ENCODE data around the gene DNM2. TPM values are rescaled to one million over a fixed set of nuclear protein-coding genes. Genes with fewer than 3 reads are reported as not detected.
A peak's percentile ranks its signal among the peaks of the same experiment; 100 is the strongest.

Gene DNM2
- total and polyA plus RNA-seq, 9 of the 15 experiments (the other 6 are each of a cell fraction or from before 2014, with no cell fraction given) = 2.2 to 161 (median 72.6) TPM

DNA sequence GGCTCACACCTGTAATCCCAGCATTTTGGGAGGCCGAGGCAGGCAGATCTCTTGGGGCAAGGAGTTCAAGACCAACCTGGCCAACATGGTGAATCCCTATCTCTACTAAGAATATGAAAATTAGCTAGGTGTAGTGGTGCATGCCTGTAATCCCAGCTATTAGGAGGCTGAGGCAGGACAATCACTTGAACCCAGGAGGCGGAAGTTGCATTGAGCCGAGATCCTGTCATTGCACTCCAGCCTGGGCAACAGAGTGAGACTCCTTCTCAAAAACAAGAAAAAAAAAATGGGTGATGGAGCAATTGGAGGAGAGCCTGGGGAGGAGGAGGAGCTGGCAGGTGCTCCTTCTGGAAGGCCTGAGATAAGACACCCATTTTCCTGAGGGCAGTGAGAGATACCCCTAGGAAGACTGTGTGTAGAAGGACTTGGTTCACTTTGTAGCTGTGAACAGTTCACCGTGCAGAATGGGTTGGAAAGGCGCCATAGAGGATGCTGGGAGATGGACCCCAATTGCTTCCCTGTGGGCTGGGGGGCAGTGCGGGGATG, 144.8 kb downstream of the DNM2 start (continued):
- TF ChIP-seq, protein P1, sequence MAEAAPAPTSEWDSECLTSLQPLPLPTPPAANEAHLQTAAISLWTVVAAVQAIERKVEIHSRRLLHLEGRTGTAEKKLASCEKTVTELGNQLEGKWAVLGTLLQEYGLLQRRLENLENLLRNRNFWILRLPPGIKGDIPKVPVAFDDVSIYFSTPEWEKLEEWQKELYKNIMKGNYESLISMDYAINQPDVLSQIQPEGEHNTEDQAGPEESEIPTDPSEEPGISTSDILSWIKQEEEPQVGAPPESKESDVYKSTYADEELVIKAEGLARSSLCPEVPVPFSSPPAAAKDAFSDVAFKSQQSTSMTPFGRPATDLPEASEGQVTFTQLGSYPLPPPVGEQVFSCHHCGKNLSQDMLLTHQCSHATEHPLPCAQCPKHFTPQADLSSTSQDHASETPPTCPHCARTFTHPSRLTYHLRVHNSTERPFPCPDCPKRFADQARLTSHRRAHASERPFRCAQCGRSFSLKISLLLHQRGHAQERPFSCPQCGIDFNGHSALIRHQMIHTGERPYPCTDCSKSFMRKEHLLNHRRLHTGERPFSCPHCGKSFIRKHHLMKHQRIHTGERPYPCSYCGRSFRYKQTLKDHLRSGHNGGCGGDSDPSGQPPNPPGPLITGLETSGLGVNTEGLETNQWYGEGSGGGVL (CRISPR knock-in tag; IDR thresholded peaks at IDR 0.05) = no peak
- TF ChIP-seq, protein P2, sequence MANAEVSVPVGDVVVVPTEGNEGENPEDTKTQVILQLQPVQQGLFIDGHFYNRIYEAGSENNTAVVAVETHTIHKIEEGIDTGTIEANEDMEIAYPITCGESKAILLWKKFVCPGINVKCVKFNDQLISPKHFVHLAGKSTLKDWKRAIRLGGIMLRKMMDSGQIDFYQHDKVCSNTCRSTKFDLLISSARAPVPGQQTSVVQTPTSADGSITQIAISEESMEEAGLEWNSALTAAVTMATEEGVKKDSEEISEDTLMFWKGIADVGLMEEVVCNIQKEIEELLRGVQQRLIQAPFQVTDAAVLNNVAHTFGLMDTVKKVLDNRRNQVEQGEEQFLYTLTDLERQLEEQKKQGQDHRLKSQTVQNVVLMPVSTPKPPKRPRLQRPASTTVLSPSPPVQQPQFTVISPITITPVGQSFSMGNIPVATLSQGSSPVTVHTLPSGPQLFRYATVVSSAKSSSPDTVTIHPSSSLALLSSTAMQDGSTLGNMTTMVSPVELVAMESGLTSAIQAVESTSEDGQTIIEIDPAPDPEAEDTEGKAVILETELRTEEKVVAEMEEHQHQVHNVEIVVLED (CRISPR knock-in tag; IDR thresholded peaks at IDR 0.05) = no peak
- TF ChIP-seq TCF7 (IDR thresholded peaks at IDR 0.05; ENCODE audit: borderline replicate concordance) (no peak), TEAD4 (IDR thresholded peaks at IDR 0.05; ENCODE audit: low read length) (0 out of 2 replicates have a peak, but pooled peaks have one; percentile 18), TEAD4 (CRISPR knock-in tag; IDR thresholded peaks at IDR 0.05; ENCODE audit: borderline replicate concordance) (no peak), MTA1 (IDR thresholded peaks at IDR 0.05; ENCODE audit: borderline replicate concordance) (no peak), SMARCC2 (IDR thresholded peaks at IDR 0.05; ENCODE audit: low read depth) (no peak), CBX8 (IDR thresholded peaks at IDR 0.05; ENCODE audit: borderline replicate concordance, extremely low read depth, low read depth, low read length, poor library complexity, severe bottlenecking) (no peak), XRCC3 (IDR thresholded peaks at IDR 0.05) (no peak), ZNF143 (CRISPR knock-in tag; IDR thresholded peaks at IDR 0.05) (no peak), ARHGAP35 (IDR thresholded peaks at IDR 0.05; ENCODE audit: partially characterized antibody) (no peak), PTRF (tag; IDR thresholded peaks at IDR 0.05) (no peak), CXXC5 (CRISPR knock-in tag; IDR thresholded peaks at IDR 0.05) (0 out of 2 replicates have a peak, but pooled peaks have one; percentile 2), PML (IDR thresholded peaks at IDR 0.05; ENCODE audit: low read length) (no peak), CBX5 (IDR thresholded peaks at IDR 0.05; ENCODE audit: borderline replicate concordance, low read depth) (no peak)
- TF ChIP-seq, protein P3, sequence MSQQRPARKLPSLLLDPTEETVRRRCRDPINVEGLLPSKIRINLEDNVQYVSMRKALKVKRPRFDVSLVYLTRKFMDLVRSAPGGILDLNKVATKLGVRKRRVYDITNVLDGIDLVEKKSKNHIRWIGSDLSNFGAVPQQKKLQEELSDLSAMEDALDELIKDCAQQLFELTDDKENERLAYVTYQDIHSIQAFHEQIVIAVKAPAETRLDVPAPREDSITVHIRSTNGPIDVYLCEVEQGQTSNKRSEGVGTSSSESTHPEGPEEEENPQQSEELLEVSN (IDR thresholded peaks at IDR 0.05; ENCODE audit: borderline replicate concordance in 1 of 2, extremely low read depth in 1 of 2, insufficient read depth in 1 of 2, insufficient read length in 1 of 2, low read depth in 1 of 2, low read length in 1 of 2, poor library complexity in 1 of 2, severe bottlenecking in 1 of 2) = no peak
- TF ChIP-seq, protein P4, sequence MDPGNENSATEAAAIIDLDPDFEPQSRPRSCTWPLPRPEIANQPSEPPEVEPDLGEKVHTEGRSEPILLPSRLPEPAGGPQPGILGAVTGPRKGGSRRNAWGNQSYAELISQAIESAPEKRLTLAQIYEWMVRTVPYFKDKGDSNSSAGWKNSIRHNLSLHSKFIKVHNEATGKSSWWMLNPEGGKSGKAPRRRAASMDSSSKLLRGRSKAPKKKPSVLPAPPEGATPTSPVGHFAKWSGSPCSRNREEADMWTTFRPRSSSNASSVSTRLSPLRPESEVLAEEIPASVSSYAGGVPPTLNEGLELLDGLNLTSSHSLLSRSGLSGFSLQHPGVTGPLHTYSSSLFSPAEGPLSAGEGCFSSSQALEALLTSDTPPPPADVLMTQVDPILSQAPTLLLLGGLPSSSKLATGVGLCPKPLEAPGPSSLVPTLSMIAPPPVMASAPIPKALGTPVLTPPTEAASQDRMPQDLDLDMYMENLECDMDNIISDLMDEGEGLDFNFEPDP (CRISPR knock-in tag; IDR thresholded peaks at IDR 0.05) = no peak
- TF ChIP-seq, protein P5, sequence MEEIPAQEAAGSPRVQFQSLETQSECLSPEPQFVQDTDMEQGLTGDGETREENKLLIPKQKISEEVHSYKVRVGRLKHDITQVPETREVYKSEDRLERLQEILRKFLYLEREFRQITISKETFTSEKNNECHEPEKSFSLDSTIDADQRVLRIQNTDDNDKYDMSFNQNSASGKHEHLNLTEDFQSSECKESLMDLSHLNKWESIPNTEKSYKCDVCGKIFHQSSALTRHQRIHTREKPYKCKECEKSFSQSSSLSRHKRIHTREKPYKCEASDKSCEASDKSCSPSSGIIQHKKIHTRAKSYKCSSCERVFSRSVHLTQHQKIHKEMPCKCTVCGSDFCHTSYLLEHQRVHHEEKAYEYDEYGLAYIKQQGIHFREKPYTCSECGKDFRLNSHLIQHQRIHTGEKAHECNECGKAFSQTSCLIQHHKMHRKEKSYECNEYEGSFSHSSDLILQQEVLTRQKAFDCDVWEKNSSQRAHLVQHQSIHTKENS (CRISPR knock-in tag; IDR thresholded peaks at IDR 0.05) = no peak
- TF ChIP-seq, protein P6, sequence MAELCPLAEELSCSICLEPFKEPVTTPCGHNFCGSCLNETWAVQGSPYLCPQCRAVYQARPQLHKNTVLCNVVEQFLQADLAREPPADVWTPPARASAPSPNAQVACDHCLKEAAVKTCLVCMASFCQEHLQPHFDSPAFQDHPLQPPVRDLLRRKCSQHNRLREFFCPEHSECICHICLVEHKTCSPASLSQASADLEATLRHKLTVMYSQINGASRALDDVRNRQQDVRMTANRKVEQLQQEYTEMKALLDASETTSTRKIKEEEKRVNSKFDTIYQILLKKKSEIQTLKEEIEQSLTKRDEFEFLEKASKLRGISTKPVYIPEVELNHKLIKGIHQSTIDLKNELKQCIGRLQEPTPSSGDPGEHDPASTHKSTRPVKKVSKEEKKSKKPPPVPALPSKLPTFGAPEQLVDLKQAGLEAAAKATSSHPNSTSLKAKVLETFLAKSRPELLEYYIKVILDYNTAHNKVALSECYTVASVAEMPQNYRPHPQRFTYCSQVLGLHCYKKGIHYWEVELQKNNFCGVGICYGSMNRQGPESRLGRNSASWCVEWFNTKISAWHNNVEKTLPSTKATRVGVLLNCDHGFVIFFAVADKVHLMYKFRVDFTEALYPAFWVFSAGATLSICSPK (IDR thresholded peaks at IDR 0.05; ENCODE audit: borderline replicate concordance) = no peak
